Activated CD8-positive, alpha-beta memory T cell treated with anti-CD3 and anti-CD28 coated beads, Interleukin-2, amount 50 U/mL, for 48 hours (primary cell): ENCODE data around the gene FAM124B.
"Not testable (repeated sequence)": the region's sequence is repeated elsewhere in the genome, so short reads cannot be mapped to it uniquely, and the experiment has no call there.

Source experiments
- DNase-seq: peaks from one replicate; pipeline ENCODE4 v3.0.0-alpha.2; 2020

Gene FAM124B

DNA sequence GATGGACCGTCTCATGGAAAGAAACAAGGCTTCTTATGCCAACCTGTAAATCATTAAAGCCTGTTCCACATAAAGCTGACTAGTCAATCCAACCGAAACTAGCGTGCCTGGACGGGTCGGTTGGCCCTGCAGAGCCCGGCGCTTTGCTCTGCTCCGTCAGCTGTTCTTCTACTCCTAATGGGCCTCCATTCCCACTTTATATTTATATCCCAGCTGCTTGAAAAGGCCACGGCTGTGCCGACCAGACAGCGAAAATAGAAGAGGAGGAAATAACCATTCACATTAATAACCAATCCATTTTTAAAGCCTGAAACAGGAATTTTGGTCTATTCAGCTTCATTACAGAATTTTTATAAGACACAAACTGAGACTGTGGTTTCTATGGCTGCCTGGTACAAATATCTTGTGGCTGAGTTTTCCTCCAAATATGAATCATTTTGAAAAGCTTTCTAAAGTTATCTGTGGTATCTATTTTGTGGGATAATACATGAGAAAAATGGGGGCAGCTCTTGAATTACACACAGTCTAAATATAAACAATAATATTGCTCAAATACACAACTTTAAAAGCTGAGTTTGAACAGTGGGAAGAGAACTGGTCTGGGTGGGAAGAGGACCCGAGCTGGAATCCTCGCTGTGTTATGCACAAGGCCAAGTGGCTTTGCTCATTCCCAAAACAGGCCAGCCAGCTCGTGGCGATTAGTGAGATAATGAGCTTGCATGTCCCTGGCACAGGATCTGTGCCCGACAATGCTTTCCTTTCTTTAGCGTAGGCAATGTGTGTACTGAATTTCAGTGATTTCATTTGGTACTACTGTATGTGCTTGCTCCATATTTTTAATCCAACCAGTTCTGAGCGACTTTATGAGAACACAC is 10.5 kb upstream of the FAM124B start:
- DNase-seq, result no peak

DNA sequence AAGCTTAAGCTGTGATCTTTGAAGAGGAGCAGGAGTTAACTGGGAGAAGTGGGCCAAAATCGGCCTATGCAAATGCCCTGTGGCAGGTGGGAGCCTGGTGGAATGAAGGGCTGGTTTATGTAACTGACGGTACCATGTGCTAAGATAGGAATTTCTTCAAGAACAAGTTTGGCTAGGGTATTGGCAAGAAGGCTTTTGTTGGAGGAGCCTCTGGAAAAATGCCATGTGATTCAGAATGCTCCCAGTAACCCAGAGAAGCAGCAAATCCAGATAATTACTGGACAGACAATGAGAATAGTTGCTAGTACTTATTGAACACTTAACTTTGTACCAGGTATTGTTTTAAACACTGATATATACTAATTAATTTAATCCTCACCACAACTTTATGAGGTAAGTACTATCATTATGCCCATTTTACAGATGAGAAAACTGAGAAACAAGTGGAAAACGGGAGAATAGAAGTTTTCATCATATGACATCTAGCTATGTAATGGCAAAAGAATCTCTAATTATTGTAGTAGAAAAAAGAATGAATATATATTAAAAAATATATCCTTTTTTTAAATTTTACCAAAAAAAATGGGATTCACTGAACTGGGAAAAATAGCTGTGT is 9.1 kb upstream of the FAM124B start:
- DNase-seq, result no peak

DNA sequence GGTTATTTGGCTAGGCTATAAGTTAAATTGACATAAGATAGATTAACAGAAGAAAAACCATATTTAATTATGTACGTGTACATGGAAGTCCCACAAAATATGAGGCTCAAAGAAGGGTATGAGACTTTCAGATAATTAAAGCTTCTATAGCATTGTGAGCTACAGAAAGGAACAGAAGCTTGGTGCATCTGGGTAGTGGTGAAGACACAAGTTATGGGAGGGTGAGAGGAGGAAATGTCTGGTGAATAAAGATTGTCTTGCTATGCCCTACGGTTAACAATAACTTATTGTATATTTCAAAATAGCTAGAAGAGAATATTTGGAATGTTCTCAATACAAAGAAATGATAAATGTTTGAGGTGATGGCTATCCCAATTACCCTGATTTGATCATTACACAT is 6.8 kb upstream of the FAM124B start:
- no peak for DNase-seq

DNA sequence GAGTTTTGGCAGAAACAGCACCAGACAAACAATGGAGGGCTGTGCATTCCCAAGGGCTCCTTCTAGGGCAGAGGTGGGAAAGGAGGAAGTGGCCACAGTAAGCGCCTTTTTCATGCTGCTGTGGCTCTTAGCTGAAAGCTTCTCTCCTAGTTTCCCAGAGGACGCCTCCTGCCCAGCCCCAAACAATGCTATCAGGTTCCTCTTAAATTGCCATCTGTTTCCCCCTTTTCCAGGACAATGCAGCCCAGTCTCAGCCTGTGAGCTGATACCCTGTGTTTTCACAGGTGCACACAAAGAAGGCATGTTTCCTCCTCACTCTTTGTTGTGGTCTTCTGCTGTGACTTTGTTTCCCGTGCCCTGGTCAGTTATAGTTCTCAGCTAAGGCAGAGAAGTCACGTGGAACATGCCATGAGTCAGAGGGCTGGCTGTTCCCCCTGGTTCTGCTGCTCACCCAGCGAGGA is 5.4 kb upstream of the FAM124B start:
- DNase-seq, result no peak

DNA sequence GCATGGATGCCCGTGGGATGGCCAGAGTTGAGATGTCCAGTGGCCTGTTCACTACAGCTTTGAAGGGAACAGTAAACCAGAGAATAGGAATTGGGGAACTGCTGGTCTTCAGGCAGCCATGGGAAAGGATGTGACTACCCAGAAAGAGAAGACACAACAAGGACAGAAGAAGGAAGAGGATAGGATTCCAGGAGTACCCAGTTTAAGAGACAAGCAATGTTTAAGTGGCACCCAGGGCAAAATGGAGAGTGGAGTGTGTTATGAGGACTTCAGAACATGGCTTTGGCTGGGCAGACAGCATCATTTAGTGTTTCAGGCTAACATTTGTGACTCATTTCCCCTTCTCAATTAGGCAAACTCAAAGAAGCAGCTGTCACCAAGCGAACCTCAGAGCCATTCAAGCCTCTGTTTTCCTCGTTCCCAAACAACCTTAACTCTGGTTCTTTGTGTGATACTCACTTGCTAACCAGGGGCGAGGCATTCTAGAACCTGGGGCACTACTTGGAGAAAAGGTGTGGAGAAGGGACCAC is 4.0 kb upstream of the FAM124B start:
- no peak for DNase-seq

DNA sequence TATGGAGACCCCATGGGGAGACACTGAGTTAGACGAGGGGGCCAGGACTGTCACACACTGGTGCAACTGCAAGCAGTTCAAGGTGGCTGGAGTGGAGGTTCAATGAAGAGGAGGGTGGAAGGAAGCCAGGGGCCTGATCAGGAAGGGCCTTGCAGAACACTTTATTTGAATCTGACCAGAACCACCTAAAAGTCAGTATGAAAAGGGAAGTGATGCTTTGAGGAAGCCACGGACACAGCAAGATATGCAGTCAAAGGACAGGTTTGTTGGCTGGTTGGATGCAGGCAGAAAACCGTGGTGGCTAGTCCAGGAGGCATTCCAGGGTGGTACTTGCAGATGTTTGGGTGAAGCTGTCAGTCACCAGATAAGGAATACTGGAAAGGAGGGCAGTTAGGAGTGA is 3.5 kb upstream of the FAM124B start:
- DNase-seq, result no peak

DNA sequence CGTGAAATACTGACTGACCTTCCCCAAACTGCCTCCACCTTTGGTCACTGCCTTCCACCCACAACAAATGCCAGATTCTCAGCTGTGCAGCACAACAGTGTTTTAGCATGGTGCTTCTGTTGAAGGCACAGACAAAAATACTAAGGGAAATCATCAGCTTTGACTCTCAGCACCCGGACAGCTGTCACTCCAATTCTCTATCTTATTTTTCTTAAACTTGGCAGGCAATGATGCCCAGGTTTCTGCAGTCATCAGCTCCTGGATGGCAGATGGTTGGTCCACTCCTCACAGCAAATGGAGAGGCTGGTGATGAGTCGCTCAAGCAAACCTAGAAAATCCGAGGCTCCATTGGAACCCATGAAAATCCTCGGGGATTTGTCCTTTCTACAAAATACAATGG is 2.9 kb upstream of the FAM124B start:
- DNase-seq, result no peak

DNA sequence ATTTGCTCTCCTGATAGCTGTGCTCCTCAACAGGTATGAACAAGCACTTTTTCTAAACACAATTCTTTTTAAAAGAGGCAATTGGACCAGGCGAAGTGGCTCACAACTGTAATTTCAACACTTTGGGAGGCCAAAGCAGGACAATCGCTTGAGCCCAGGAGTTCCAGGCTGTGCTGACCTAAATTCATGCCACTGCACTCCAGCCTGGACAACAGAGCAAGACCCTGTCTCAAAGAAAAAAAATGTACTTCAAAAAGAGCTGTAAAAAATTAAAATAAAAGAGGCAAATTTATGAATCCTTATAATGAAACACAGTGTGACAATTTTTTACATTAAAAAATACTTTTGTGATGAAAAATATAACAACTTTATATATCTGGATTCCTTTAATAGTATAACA is 1.8 kb upstream of the FAM124B start:
- DNase-seq, result no peak

DNA sequence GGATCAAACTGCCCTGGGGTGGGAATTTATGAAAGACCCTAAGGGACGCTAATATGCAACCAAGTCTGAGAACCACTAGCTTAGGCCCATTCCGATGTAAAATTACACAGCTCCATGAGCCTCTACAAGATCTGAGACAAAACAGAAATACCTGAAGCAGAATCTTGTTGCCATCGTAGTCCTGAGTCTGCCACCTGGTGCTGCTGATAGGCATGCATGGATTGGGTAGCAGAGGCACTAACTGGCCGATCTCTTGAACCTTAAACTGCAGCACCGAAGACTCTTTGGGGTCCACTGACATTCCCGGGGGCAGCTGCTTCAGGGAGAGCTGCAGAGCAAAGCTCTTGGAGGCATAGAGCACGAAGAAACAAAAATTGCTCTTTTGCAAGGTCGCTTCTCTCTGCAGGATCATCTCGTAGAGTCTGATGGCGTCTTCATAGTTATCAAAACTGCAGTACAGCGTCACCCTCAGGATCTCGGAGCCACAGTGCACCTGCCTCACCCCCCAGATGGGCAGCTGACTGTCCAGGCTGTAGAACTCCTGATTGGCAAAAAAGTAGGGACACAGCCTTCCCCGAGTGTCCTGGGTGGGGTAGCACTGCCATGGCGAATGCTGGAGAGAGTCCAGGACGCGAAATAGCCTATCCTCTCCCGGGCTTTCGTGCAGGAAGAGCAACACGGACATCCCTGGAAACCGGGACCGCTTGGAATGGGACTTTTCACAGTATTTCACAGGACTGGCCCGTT is 848 bp downstream of the FAM124B start:
- no peak for DNase-seq

DNA sequence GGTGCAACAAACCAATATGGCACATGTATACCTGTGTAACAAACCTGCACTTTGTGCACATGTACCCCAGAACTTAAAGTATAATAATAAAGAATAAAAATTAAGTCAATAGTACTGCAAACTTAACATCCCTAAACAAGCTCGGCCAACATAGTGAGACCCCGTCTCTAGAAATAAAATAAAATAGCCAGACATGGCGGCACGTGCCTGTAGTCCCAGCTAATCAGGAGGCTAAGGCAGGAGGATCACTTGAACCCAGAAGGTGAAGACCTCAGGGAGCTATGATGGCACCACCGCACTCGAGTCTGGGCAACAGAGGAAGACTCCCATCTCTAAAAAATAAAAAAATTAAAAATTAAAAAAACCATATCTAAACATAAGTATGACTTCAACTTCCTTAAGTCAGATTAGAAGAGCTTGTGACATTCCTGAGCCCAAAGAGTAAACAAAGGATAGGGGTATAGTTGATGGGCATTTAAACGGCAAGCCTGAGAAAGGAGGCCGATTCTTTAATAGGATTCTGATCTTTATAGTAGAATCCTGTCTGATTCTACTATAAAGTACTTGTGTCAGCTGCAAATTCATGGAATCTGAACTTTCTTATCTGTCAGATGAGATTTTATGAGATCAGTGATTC is 1.6 kb downstream of the FAM124B start:
- DNase-seq, result no peak

DNA sequence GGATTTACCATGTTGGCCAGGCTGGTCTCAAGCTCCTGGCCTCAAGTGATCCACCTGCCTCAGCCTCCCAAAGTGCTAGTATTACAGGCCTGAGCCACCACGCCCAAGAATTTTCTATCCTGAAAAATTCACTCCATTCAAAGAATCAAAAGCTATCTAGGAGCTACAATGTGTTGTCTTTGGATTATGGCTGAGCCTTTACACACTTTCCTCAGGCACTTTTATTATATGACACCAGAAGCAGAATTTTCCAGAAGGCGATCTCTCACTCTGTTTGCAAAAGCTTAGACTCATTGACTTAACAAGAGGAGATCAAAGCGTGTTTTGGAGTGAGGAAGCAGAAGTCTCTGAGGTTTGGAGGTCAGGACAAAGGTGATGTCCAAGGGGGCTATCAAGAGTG is 3.6 kb downstream of the FAM124B start:
- no peak for DNase-seq

DNA sequence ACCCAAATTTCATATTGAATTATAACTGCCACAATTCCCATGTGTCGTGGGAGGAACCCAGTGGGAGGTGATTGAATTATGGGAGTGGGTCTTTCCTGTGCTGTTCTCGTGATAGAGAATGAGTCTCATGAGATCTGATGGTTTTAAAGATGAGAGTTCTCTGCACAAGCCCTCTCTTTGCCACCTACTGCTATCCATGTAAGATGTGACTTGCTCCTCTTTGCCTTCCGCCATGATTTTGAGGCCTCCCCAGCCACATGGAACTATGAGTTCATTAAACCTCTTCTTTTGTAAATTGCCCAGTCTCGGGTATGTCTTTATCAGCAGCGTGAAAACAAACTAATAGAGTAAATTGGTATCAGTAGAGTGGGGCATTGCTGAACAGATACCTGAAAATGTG is 4.8 kb downstream of the FAM124B start:
- DNase-seq, result not testable (repeated sequence)

DNA sequence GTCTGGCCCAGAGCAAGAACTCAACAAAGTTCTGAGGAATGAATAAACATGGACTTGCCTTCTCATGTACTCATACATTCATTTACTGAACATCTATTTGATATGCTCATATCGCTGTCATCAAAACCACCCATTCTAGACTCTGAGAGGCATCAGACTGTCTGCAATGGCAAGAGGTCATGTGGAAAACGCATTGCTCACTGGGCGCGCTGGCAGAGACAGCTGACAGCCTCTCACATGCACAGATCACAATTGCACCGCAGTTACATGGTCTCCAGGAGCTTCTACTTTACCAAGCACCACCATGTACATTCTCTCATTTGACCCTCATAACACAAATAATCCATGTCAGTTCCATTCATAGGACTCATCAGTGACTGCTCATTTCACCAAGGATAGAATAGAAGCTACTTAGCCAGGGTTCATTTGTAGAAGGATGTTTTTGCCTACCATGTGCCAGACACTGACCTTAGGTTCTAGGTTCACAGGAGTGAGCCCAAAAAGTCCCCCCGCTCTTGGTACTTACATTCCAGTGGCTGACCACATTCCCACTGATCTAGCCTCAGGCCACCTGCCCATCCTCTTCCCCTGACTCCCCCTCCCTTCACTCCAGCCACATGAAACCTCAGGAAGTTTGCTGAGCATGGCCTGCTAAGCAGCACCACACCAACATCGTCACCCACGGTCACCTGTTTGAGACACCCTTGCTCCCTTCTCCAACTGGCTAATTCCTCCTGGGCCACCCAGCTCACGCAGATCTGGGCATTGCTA is 6.1 kb downstream of the FAM124B start:
- DNase-seq, result no peak

DNA sequence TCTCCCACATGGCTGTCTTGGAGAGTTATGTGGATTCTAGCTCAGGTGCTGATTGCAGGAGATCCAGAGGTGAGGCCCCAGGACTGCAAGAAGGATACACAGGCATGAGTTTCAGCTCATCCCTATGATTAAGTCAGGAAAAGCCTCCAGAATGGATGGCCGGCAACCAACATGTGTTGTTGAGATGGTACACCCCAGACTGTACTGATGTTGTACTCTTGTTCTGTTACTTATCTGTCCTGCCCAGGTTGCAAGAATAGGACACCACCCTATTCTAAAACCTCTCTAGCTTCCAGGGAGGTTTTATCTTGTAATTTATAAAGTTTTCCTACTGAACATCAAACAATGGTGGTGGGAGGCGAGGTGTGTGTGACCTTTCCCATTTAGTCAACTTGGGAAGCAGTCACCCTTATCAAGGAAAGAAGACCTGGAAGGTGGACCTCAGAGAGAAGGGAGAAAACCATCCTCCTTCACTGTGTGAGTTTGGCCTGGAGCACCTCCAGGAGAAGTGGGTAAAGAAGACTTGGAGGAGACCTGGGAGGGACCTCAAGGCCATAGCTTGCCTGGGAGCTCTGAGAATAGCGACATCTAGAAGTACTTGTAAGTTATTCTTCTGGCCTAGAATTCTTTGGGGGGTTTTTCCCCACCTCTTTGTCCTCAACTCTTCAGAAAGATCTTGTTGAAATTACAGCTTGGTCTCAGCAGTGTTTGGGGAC is 8.6 kb downstream of the FAM124B start:
- DNase-seq, result no peak

DNA sequence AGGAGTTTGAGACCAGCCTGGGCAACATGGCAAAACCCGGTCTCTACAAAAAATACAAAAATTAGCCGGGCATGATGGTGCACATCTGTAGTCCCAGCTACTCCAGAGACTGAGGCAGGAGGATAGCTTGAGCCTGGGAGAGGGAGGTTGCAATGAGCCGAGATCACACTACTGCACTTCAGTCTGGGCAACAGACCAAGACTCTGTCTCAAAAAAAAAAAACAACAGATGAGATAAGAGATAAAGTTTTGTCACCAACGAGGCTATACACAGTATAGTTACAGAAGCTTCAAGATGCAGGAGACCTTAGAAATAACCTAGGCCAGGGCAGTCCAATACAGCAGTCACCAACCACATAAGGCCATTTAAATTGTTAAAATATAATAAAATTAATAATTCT is 9.4 kb downstream of the FAM124B start:
- no peak for DNase-seq

DNA sequence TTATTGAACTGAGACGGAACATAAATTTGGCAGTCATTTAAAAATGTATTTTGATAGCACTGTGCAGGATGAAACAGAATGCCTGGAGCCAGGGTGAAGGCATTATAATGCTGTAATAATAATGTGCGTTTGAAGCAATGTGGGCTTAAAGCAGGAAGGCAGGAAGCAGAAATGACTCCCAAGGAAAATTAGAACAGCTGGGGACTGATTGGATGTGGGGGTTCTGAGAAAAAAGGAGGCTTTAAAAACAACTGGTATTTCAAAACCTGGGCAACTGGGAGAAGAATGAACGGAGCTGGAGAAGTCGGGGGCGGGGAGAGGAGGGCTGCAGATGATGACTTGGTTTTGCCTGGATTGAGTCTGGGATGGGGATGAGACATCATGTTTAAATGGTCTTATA is 12.6 kb downstream of the FAM124B start:
- DNase-seq, result no peak

DNA sequence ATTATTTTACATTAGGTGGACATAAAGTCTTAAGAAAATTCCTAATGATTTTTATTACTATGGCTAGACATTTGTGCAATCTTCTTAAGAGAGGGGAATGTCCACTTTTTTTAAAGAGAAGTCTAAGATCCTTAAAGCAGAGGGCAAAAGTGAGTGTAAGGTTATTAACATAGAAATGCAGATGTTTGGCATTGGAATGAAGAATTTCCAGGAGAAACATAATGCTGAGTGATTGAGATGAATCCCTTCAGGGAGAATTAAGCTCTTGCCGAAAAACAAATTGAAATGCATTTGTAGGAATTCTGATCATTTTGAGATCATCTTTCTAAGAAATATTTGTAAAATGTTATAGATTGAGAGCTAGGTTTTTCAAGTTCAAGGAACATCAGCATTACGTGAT is 15.0 kb downstream of the FAM124B start:
- no peak for DNase-seq

DNA sequence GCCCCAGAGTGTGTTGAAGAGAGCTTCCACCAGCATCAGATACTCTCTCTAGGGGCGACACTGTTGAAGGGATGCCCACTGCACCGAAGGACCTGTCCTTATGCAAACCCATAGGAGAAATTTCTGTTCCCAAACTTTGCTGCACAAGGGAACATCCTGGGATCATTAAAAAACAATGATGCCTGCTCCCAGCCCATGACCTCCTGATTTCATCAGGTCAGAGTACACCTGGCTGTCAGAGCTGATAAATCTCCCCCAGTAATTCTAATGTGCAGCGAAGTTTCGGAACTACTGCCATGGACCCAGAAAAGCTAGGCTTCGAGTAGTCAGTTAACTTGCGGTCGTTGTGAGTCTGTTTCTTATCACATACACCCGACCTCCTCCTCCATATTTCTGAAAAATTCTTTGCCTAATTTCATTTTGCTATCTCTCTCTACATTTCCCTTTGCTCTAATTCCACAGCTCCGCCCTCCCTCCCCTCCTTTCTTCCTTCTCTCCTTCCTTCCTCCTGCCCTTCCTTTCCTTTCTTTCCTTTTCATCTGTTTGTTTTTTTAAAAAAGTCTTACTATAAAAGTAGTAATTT is 18.8 kb downstream of the FAM124B start:
- DNase-seq, result no peak

DNA sequence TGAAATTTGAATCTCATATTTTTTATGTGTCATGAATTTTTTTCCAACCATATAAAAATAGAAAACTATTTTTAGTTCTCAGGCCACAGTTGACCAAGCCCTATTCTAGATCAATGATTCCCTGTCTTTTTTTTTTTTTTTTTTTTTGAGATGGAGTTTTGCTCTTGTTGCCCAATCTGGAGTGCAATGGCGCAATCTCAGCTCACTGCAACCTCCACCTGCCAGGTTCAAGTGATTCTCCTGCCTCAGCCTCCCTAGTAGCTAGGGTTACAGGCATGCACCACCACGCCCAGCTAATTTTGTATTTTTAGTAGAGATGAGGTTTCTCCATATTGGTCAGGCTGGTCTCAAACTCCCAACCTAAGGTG is 19.6 kb downstream of the FAM124B start:
- DNase-seq, result not testable (repeated sequence)

DNA sequence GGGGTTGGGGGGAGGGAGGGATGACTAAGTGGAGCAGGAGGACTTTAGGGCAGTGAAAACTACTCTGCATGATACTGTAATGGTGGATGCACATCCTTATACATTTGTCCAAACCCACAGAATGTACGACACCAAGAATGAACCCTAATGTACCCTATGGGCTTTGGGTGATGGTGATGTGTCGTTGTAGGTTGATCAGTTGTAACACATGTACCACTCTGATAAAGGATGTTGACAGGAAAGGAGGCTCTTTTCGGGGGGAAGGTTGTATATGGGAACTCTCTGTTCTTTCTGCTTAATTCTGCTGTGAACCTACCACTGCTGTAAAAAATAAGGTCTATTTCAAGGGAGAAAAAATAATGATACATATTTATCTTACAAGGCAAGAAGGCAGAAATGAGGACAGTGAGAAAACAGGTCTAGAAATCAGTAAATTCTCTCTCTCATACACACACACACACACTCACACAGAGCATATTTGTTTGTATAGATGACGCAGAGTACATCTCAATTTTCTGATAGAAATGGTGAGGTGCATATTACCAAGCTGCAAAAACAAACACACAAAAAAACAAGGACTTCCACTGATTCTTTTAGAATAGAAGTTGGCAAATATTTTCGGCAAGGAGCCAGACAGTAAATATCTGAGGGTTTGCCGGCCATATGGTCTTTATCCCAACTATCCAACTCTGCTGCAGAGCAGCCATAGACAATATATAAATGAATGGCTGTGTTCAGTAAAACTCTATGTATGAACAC is 20.2 kb downstream of the FAM124B start:
- no peak for DNase-seq
